ENCODE data around the gene ITGA2B.
A peak's percentile ranks its signal among the peaks of the same experiment; 100 is the strongest.
"Not testable (repeated sequence)": the region's sequence is repeated elsewhere in the genome, so short reads cannot be mapped to it uniquely, and the experiment has no call there.

ITGA2B gene

GRCh38 chr17:44329516-44329915 is 59.9 kb downstream of the ITGA2B start:
- DNase-seq, result not testable (repeated sequence)

GRCh38 chr17:44327715-44328449 is 61.6 kb downstream of the ITGA2B start:
- no peak for DNase-seq

- DNase-seq, result peak; percentile 90
These were observed 62.5 kb downstream of the ITGA2B start for GRCh38 chr17:44326861-44327444.

- peak; percentile 89 for DNase-seq
These were observed 64.7 kb downstream of the ITGA2B start, which contains the start of gene SLC25A39 for GRCh38 chr17:44324571-44325275. Gene SLC25A39 (minus strand): TSS chr17:44324823. CDS start chr17:44323562, 1,261 bp downstream.

- no peak for DNase-seq
These were observed 65.3 kb downstream of the ITGA2B start for GRCh38 chr17:44324092-44324570.

GRCh38 chr17:44323359-44324091 is 65.9 kb downstream of the ITGA2B start:
- no peak for DNase-seq

GRCh38 chr17:44322236-44322895 is 67.1 kb downstream of the ITGA2B start:
- no peak for DNase-seq
